Tibial nerve (tissue), 4 donors: ENCODE measurements around the gene HIP1. TPM values are rescaled to one million over a fixed set of nuclear protein-coding genes. Genes with fewer than 3 reads are reported as not detected.

ENCODE experiments used
- DNase-seq, 2 donors: peaks; one replicate each; pipeline ENCODE4 v3.0.0-alpha.2; 2019; ENCODE audit warnings: low spot score in 2 of 2
- H3K27ac ChIP-seq, 4 donors: fragments of 200-600 bp; sonication (generic) in 3 of 4; one replicate each; pipeline ENCODE4 v1.5.1; 2017 to 2019; ENCODE audit warnings: mild to moderate bottlenecking in 1 of 4
- H3K27me3 ChIP-seq, 2 donors: fragments of 200-600 bp; sonication (generic) in 1 of 2; one replicate each; pipeline versions ENCODE4 v1.5.1 to v1.6.0; 2017 to 2019
- H3K36me3 ChIP-seq, 3 donors: fragments of 200-600 bp; sonication (generic); one replicate each; pipeline ENCODE4 v1.5.1; 2018 to 2019
- H3K4me1 ChIP-seq, 4 donors: fragments of 200-600 bp; sonication (generic) in 3 of 4; one replicate each; pipeline ENCODE4 v1.5.1; 2017 to 2019
- H3K4me3 ChIP-seq, 4 donors: fragments of 200-600 bp; sonication (generic) in 3 of 4; one replicate each; pipeline ENCODE4 v1.5.1; 2017 to 2019; ENCODE audit warnings: mild to moderate bottlenecking in 1 of 4, moderate library complexity in 1 of 4
- H3K9me3 ChIP-seq, 4 donors: fragments of 200-600 bp; sonication (generic) in 3 of 4; one replicate each; pipeline ENCODE4 v1.5.1; 2017 to 2019
- CTCF ChIP-seq, 5 experiments: fragments of 200-600 bp in 3 of 5; fragments of 450-650 bp in 2 of 5; sonication (generic) in 3 of 5; IDR thresholded peaks; one replicate each; pipeline ENCODE4 v1.5.1; 2016 to 2019; ENCODE audit warnings: antibody characterized with exemption in 5 of 5, mild to moderate bottlenecking in 3 of 5, moderate library complexity in 2 of 5
- EP300 ChIP-seq, 2 donors: sonication (generic); formaldehyde crosslinking; IDR thresholded peaks; one replicate each; pipeline ENCODE4 v1.6.1; 2017; ENCODE audit warnings: antibody characterized with exemption in 2 of 2, mild to moderate bottlenecking in 1 of 2
- POLR2A ChIP-seq, 2 donors: fragments of 450-650 bp; IDR thresholded peaks; one replicate each; pipeline ENCODE4 v1.6.1; 2017; ENCODE audit warnings: antibody characterized with exemption in 2 of 2, mild to moderate bottlenecking in 2 of 2, moderate library complexity in 2 of 2
- WGBS, 2 donors: methylation state at CpG; one replicate each; pipeline ENCODE4 v1.1.5; 2018; 5-methylcytosine and 5-hydroxymethylcytosine counted together
- total RNA-seq, 4 donors: library from RNA; depleted of rRNA; stranded (reverse); fragments of >200 nt; gene quantifications; one replicate each; pipeline ENCODE4 v1.1.0, GENCODE V29; 2016

Gene HIP1
- total RNA-seq, 4 donors from 2014 or later = 43.2 to 59.7 (median 49.8) TPM

- no peak for TF ChIP-seq CTCF (IDR thresholded peaks at IDR 0.05)
- TF ChIP-seq EP300 (IDR thresholded peaks at IDR 0.05) = no peak
- no peak for TF ChIP-seq POLR2A (IDR thresholded peaks at IDR 0.05)
- no peak overlapping the region for H3K4me3 ChIP-seq
- 83 to 87% methylated on average over 8 of the region's 8 CpGs for WGBS, 2 donors
- no peak overlapping the region for H3K27ac ChIP-seq
- H3K27me3 ChIP-seq = no peaks in the 10 kb centered on the region
- peaks cover 0 to 12% (median 0%) of the 10 kb centered on the region in 4 donors for H3K9me3 ChIP-seq
- peaks cover 0 to 20% (median 0%) of the 10 kb centered on the region in 3 donors for H3K36me3 ChIP-seq
- DNase-seq = no peak
- peaks cover 0 to 6% (median 3%) of the 10 kb centered on the region in 4 donors for H3K4me1 ChIP-seq
Observed at GRCh38 chr7:75629044-75629443, 109.7 kb downstream of the HIP1 start.

DNA sequence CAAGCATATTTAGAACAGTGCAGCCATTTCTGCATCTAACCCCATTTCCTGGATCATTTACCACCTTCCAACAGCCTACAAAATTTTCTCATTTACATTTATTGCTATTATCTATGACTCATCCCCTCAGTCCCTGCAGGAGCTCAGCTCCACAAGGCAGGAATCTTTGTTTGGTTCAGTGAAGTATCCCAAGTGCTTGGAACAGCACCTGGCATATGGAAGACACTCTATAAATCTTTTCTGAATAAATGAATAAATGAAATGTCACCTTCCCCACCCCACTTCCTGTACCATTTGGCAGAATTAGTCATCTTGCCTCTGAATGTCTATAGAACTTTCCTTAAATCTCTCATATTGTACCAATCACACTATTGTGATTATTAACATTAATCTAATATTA lies 110.7 kb downstream of the HIP1 start:
- Histone ChIP-seq H3K27ac (no peak overlapping the region), H3K4me3 (no peak overlapping the region), H3K4me1 (peaks cover 0 to 16% (median 8%) of the 10 kb centered on the region in 4 donors), H3K27me3 (no peaks in the 10 kb centered on the region), H3K36me3 (peaks cover 0 to 25% (median 0%) of the 10 kb centered on the region in 3 donors), H3K9me3 (peaks cover 0 to 12% (median 0%) of the 10 kb centered on the region in 4 donors)
- no peak for TF ChIP-seq EP300 (IDR thresholded peaks at IDR 0.05)
- no peak for TF ChIP-seq POLR2A (IDR thresholded peaks at IDR 0.05)
- TF ChIP-seq CTCF (IDR thresholded peaks at IDR 0.05) = no peak
- DNase-seq = no peak

- TF ChIP-seq EP300 (IDR thresholded peaks at IDR 0.05) (no peak), POLR2A (IDR thresholded peaks at IDR 0.05) (no peak), CTCF (IDR thresholded peaks at IDR 0.05) (no peak)
- Histone ChIP-seq H3K9me3 (peaks cover 0 to 12% (median 0%) of the 10 kb centered on the region in 4 donors), H3K4me3 (no peak overlapping the region), H3K4me1 (peaks cover 0 to 17% (median 8%) of the 10 kb centered on the region in 4 donors), H3K36me3 (peaks cover 0 to 25% (median 0%) of the 10 kb centered on the region in 3 donors), H3K27me3 (no peaks in the 10 kb centered on the region), H3K27ac (no peak overlapping the region)
- WGBS, 2 donors = 93 to 96% methylated on average over 2 of the region's 2 CpGs
- no peak for DNase-seq
Observed at GRCh38 chr7:75626954-75627353, 111.8 kb downstream of the HIP1 start.

DNA sequence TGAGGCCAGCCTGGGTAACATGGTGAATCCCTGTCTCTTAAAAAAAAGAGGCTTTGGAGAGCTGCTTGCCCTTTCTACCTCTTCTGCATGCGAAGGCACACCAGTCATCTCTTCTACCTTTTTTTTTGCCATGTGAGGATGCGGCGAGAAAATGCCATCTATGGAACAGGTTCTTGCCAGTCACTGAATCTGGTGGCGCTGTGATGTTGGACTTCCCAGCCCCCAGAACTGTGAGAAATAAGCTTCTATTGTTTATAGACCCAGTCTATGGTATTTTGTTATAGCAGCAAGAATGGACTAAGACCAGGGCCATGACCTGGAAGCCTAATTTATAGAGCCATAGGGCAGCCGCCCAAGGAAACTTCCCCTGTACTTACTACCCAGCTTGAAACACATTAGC lies 112.9 kb downstream of the HIP1 start:
- Histone ChIP-seq H3K36me3 (peaks cover 0 to 32% (median 0%) of the 10 kb centered on the region in 3 donors), H3K27me3 (no peaks in the 10 kb centered on the region), H3K4me3 (no peak overlapping the region), H3K4me1 (peaks cover 0 to 19% (median 8%) of the 10 kb centered on the region in 4 donors), H3K27ac (no peak overlapping the region), H3K9me3 (peaks cover 0 to 12% (median 0%) of the 10 kb centered on the region in 4 donors)
- WGBS, 2 donors = 93 to 96% methylated on average over 5 of the region's 5 CpGs
- no peak for DNase-seq
- TF ChIP-seq EP300 (IDR thresholded peaks at IDR 0.05) (no peak), CTCF (IDR thresholded peaks at IDR 0.05) (no peak), POLR2A (IDR thresholded peaks at IDR 0.05) (no peak)

DNA sequence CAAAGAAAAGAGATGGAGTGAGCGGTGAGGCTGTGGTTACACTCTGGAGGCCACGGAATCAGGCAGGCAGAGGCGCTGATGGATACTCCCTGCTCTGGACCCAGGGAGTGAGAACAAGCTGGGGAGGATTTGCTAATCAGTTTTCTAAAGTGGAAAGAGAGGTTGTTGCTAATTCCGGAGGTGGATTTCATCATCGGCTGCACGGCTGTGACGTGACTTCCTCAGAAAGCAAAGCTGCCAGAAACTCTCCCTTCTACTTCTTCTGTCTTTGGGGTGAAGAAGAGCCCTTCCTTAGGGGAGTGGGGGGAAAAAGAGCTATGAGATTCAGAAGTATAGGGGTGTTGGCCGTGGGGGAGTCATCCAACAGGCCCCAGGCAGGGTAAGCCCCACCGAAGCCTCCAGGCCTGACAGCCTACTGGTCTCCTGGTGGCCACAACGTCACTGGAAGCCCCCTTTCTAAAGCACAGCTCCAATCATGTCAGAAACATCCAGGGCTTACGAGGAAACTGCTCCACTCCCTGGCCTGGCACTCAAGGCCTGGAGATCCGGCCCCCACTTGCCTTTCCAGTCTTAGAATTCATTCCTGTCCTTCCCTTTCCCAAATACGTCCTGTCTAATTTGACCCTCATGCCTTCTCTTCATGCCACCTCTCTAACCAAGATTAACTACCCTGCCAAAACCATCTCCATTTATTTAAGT lies 114.5 kb downstream of the HIP1 start:
- Histone ChIP-seq H3K4me3 (no peak overlapping the region), H3K27ac (peak overlapping the region in 2 of 4 donors; percentile 36 to 60), H3K4me1 (peaks cover 0 to 22% (median 8%) of the 10 kb centered on the region in 4 donors), H3K36me3 (peaks cover 0 to 35% (median 0%) of the 10 kb centered on the region in 3 donors), H3K27me3 (no peaks in the 10 kb centered on the region), H3K9me3 (peaks cover 0 to 12% (median 0%) of the 10 kb centered on the region in 4 donors)
- peak in 1 of 2 donors; percentile 43 for DNase-seq
- WGBS, 2 donors = 72 to 74% methylated on average over 13 of the region's 13 CpGs
- TF ChIP-seq CTCF (IDR thresholded peaks at IDR 0.05) (no peak), POLR2A (IDR thresholded peaks at IDR 0.05) (no peak), EP300 (IDR thresholded peaks at IDR 0.05) (peak in 1 of 2 donors; percentile 64)
